HEK293 (cell line): ENCODE measurements around the gene GALNT4.

Source experiments
- CTCF ChIA-PET: fragments of 350-600 bp; formaldehyde crosslinking; extraction: SDS; loops from one replicate; lab custom pipeline; 2021; ENCODE audit warnings: antibody characterized with exemption; lab: Yijun Ruan, JAX
- POLR2A ChIA-PET: fragments of 300-600 bp; formaldehyde crosslinking; extraction: SDS; loops from one replicate; lab custom pipeline; 2020; ENCODE audit warnings: antibody characterized with exemption, inconsistent platforms; lab: Yijun Ruan, JAX
- H3K27ac ChIP-seq: fragments of 200-500 bp; sonication (Bioruptor generic); 2 replicates; pipeline ENCODE4 v1.5.1; 2014; ENCODE audit warnings: low read depth, low read length, control low read depth, inconsistent platforms; ENCODE audit errors: extremely low read depth
- H3K36me3 ChIP-seq, 2 experiments: fragments of 200-500 bp in 1 of 2; sonication (Bioruptor generic) in 1 of 2; 1 replicate in 1 of 2; 2 replicates in 1 of 2; pipeline ENCODE4 v1.5.1; 2014 to 2017; ENCODE audit warnings: inconsistent platforms in 2 of 2, low read length in 2 of 2; ENCODE audit not compliant: control insufficient read depth in 2 of 2, insufficient read depth in 1 of 2
- H3K4me1 ChIP-seq: fragments of 200-500 bp; sonication (Bioruptor generic); 2 replicates; pipeline ENCODE4 v1.5.1; 2014; ENCODE audit warnings: mild to moderate bottlenecking, low read length, inconsistent platforms; ENCODE audit not compliant: control insufficient read depth, insufficient read depth
- H3K4me3 ChIP-seq: 2 replicates; pipeline ENCODE4 v1.5.1; 2011; ENCODE audit warnings: low read depth, mild to moderate bottlenecking, control low read depth, low read length, moderate library complexity
- H3K9me3 ChIP-seq: fragments of 200-500 bp; sonication (Bioruptor generic); 2 replicates; pipeline ENCODE4 v1.5.1; 2014; ENCODE audit warnings: low read depth, low read length, inconsistent platforms; ENCODE audit not compliant: control insufficient read depth, insufficient read depth
- BCL11B ChIP-seq: fragments of 450-650 bp; formaldehyde crosslinking; IDR thresholded peaks from 2 replicates; pipeline ENCODE4 v1.5.1; 2016; ENCODE audit warnings: low read depth, missing biosample characterization, missing genetic modification characterization
- SALL2 ChIP-seq: fragments of 450-650 bp; formaldehyde crosslinking; IDR thresholded peaks from 2 replicates; pipeline ENCODE4 v1.5.0; 2017; ENCODE audit warnings: missing biosample characterization, mild to moderate bottlenecking, missing genetic modification characterization, borderline replicate concordance
- TRIM28 ChIP-seq: IDR thresholded peaks from 2 replicates; pipeline ENCODE4 v1.6.1; 2011; ENCODE audit warnings: low read length, control low read depth, borderline replicate concordance
- ZNF140 ChIP-seq: fragments of 450-650 bp; formaldehyde crosslinking; IDR thresholded peaks from 2 replicates; pipeline ENCODE4 v1.5.1; 2016; ENCODE audit warnings: missing biosample characterization, missing genetic modification characterization
- ZNF169 ChIP-seq: fragments of 450-650 bp; formaldehyde crosslinking; IDR thresholded peaks from 2 replicates; pipeline ENCODE4 v1.5.1; 2016; ENCODE audit warnings: missing biosample characterization, missing genetic modification characterization
- ZNF184 ChIP-seq: fragments of 450-650 bp; IDR thresholded peaks from 2 replicates; pipeline ENCODE4 v1.5.1; 2018; ENCODE audit warnings: missing biosample characterization, mild to moderate bottlenecking, missing genetic modification characterization
- ZNF221 ChIP-seq: fragments of 450-650 bp; formaldehyde crosslinking; IDR thresholded peaks from 2 replicates; pipeline ENCODE4 v1.5.1; 2017; ENCODE audit warnings: missing biosample characterization, missing genetic modification characterization, borderline replicate concordance
- ZNF404 ChIP-seq: fragments of 450-650 bp; formaldehyde crosslinking; IDR thresholded peaks from 2 replicates; pipeline ENCODE4 v1.5.1; 2017; ENCODE audit warnings: missing biosample characterization, missing genetic modification characterization
- ZNF513 ChIP-seq: fragments of 450-650 bp; IDR thresholded peaks from 2 replicates; pipeline ENCODE4 v1.5.1; 2018; ENCODE audit warnings: missing biosample characterization, missing genetic modification characterization
- ZNF530 ChIP-seq: fragments of 450-650 bp; formaldehyde crosslinking; IDR thresholded peaks from 2 replicates; pipeline ENCODE4 v1.5.1; 2016; ENCODE audit warnings: low read depth, missing biosample characterization, missing genetic modification characterization
- ZNF610 ChIP-seq: fragments of 450-650 bp; formaldehyde crosslinking; IDR thresholded peaks from 2 replicates; pipeline ENCODE4 v1.5.1; 2016; ENCODE audit warnings: missing biosample characterization, missing genetic modification characterization, borderline replicate concordance
- ZNF692 ChIP-seq: fragments of 450-650 bp; formaldehyde crosslinking; IDR thresholded peaks from 2 replicates; pipeline ENCODE4 v1.5.1; 2016; ENCODE audit warnings: missing biosample characterization, missing genetic modification characterization
- ZSCAN4 ChIP-seq: fragments of 450-650 bp; formaldehyde crosslinking; IDR thresholded peaks from 2 replicates; pipeline ENCODE4 v1.5.1; 2017; ENCODE audit warnings: missing biosample characterization, missing genetic modification characterization
- TF ChIP-seq, protein P1 (sequence below): fragments of 450-650 bp; IDR thresholded peaks from 2 replicates; pipeline ENCODE4 v1.5.1; 2018; ENCODE audit warnings: missing biosample characterization, mild to moderate bottlenecking, missing genetic modification characterization
- TF ChIP-seq, protein P2 (sequence below): fragments of 450-650 bp; formaldehyde crosslinking; IDR thresholded peaks from 2 replicates; pipeline ENCODE4 v1.5.1; 2016; ENCODE audit warnings: missing biosample characterization, missing genetic modification characterization
- TF ChIP-seq, protein P3 (sequence below): IDR thresholded peaks from 2 replicates; pipeline ENCODE4 v1.6.1; 2011; ENCODE audit warnings: mild to moderate bottlenecking, low read depth, low read length, borderline replicate concordance

Gene GALNT4

GRCh38 chr12:89547101-89547500 is 22.5 kb upstream of the GALNT4 start:
- TF ChIP-seq ZNF404 = no peak
- no peak for TF ChIP-seq BCL11B (tag by site-specific recombination)
- no peak for TF ChIP-seq ZNF140 (tag by site-specific recombination)
- no peak for TF ChIP-seq ZNF692 (tag by site-specific recombination)
- TF ChIP-seq, protein P1, sequence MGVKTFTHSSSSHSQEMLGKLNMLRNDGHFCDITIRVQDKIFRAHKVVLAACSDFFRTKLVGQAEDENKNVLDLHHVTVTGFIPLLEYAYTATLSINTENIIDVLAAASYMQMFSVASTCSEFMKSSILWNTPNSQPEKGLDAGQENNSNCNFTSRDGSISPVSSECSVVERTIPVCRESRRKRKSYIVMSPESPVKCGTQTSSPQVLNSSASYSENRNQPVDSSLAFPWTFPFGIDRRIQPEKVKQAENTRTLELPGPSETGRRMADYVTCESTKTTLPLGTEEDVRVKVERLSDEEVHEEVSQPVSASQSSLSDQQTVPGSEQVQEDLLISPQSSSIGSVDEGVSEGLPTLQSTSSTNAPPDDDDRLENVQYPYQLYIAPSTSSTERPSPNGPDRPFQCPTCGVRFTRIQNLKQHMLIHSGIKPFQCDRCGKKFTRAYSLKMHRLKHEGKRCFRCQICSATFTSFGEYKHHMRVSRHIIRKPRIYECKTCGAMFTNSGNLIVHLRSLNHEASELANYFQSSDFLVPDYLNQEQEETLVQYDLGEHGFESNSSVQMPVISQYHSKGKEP (tag by site-specific recombination) = no peak
- no peak for TF ChIP-seq ZNF169 (tag by site-specific recombination)
- TF ChIP-seq ZNF184 (tag by site-specific recombination) = no peak
- TF ChIP-seq ZNF610 = no peak
- no peak for TF ChIP-seq ZNF513 (tag by site-specific recombination)
- TF ChIP-seq, protein P2, sequence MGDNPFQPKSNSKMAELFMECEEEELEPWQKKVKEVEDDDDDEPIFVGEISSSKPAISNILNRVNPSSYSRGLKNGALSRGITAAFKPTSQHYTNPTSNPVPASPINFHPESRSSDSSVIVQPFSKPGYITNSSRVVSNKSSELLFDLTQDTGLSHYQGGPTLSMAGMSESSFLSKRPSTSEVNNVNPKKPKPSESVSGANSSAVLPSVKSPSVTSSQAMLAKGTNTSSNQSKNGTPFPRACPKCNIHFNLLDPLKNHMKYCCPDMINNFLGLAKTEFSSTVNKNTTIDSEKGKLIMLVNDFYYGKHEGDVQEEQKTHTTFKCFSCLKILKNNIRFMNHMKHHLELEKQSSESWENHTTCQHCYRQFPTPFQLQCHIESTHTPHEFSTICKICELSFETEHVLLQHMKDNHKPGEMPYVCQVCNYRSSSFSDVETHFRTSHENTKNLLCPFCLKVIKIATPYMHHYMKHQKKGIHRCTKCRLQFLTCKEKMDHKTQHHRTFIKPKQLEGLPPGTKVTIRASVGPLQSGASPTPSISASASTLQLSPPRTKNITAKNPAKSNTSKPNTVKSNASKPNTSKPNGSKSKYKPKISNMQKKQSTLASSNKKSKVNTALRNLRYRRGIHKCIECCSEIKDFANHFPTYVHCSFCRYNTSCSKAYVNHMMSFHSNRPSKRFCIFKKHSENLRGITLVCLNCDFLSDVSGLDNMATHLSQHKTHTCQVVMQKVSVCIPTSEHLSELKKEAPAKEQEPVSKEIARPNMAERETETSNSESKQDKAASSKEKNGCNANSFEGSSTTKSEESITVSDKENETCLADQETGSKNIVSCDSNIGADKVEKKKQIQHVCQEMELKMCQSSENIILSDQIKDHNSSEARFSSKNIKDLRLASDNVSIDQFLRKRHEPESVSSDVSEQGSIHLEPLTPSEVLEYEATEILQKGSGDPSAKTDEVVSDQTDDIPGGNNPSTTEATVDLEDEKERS (tag by site-specific recombination) = no peak
- no peak for TF ChIP-seq ZNF221
- no peak for TF ChIP-seq TRIM28
- TF ChIP-seq, protein P3, sequence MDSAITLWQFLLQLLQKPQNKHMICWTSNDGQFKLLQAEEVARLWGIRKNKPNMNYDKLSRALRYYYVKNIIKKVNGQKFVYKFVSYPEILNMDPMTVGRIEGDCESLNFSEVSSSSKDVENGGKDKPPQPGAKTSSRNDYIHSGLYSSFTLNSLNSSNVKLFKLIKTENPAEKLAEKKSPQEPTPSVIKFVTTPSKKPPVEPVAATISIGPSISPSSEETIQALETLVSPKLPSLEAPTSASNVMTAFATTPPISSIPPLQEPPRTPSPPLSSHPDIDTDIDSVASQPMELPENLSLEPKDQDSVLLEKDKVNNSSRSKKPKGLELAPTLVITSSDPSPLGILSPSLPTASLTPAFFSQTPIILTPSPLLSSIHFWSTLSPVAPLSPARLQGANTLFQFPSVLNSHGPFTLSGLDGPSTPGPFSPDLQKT = no peak
- TF ChIP-seq SALL2 = no peak
- no peak for TF ChIP-seq ZNF530 (tag by site-specific recombination)
- no peak for TF ChIP-seq ZSCAN4 (tag by site-specific recombination)
- Histone ChIP-seq H3K9me3 (no peaks in the 10 kb centered on the region), H3K4me1 (no peaks in the 10 kb centered on the region), H3K36me3 (no peaks in the 10 kb centered on the region), H3K4me3 (no peak overlapping the region), H3K27ac (no peak overlapping the region)
- ChIA-PET POLR2A (interaction anchor here (1.2 kb wide), 1 partner anchor 162 kb away, joined by 3 read pairs; no protein-coding TSS in a partner anchor), CTCF (no interaction called here)
